HEK293 (cell line): ENCODE results near the gene NPTXR.

Experiments used
- BCL11A ChIP-seq: fragments of 450-650 bp; formaldehyde crosslinking; IDR thresholded peaks from 2 replicates; pipeline ENCODE4 v1.5.1; 2016; ENCODE audit warnings: low read depth, missing biosample characterization, missing genetic modification characterization
- KLF8 ChIP-seq: fragments of 450-650 bp; formaldehyde crosslinking; IDR thresholded peaks from 2 replicates; pipeline ENCODE4 v1.5.1; 2016; ENCODE audit warnings: missing biosample characterization, missing genetic modification characterization
- SCRT2 ChIP-seq: fragments of 450-650 bp; formaldehyde crosslinking; IDR thresholded peaks from 2 replicates; pipeline ENCODE4 v1.5.1; 2016; ENCODE audit warnings: missing biosample characterization, missing genetic modification characterization
- SP2 ChIP-seq: fragments of 450-650 bp; formaldehyde crosslinking; IDR thresholded peaks from 2 replicates; pipeline ENCODE4 v1.5.1; 2016; ENCODE audit warnings: missing biosample characterization, missing genetic modification characterization
- SP3 ChIP-seq: fragments of 450-650 bp; formaldehyde crosslinking; IDR thresholded peaks from 2 replicates; pipeline ENCODE4 v1.5.1; 2016; ENCODE audit warnings: missing biosample characterization, missing genetic modification characterization
- SP7 ChIP-seq: fragments of 450-650 bp; formaldehyde crosslinking; IDR thresholded peaks from 2 replicates; pipeline ENCODE4 v1.5.1; 2016; ENCODE audit warnings: missing biosample characterization, missing genetic modification characterization
- YY1 ChIP-seq: fragments of 450-650 bp; formaldehyde crosslinking; IDR thresholded peaks from 2 replicates; pipeline ENCODE4 v1.5.1; 2018; ENCODE audit warnings: missing biosample characterization, missing genetic modification characterization
- ZFP37 ChIP-seq: fragments of 450-650 bp; formaldehyde crosslinking; IDR thresholded peaks from 2 replicates; pipeline ENCODE4 v1.5.1; 2016; ENCODE audit warnings: missing biosample characterization, missing genetic modification characterization
- ZIC2 ChIP-seq: fragments of 450-650 bp; formaldehyde crosslinking; IDR thresholded peaks from 2 replicates; pipeline ENCODE4 v1.5.1; 2016; ENCODE audit warnings: missing biosample characterization, missing genetic modification characterization
- ZNF169 ChIP-seq: fragments of 450-650 bp; formaldehyde crosslinking; IDR thresholded peaks from 2 replicates; pipeline ENCODE4 v1.5.1; 2016; ENCODE audit warnings: missing biosample characterization, missing genetic modification characterization
- ZNF2 ChIP-seq: fragments of 450-650 bp; formaldehyde crosslinking; IDR thresholded peaks from 2 replicates; pipeline ENCODE4 v1.5.1; 2016; ENCODE audit warnings: missing biosample characterization, missing genetic modification characterization
- ZNF280D ChIP-seq: fragments of 450-650 bp; formaldehyde crosslinking; IDR thresholded peaks from 2 replicates; pipeline ENCODE4 v1.5.1; 2016; ENCODE audit warnings: missing biosample characterization, missing genetic modification characterization
- ZNF335 ChIP-seq: fragments of 450-650 bp; formaldehyde crosslinking; conservative IDR thresholded peaks from 2 replicates; pipeline ENCODE4 v1.5.1; 2016; ENCODE audit warnings: missing biosample characterization, missing genetic modification characterization
- ZNF366 ChIP-seq: fragments of 450-650 bp; formaldehyde crosslinking; conservative IDR thresholded peaks from 2 replicates; pipeline ENCODE4 v1.5.1; 2016; ENCODE audit warnings: missing biosample characterization, missing genetic modification characterization
- ZNF394 ChIP-seq: fragments of 450-650 bp; formaldehyde crosslinking; IDR thresholded peaks from 2 replicates; pipeline ENCODE4 v1.5.1; 2016; ENCODE audit warnings: missing biosample characterization, missing genetic modification characterization, mild to moderate bottlenecking, moderate library complexity, borderline replicate concordance
- ZNF555 ChIP-seq: fragments of 450-650 bp; formaldehyde crosslinking; conservative IDR thresholded peaks from 2 replicates; pipeline ENCODE4 v1.5.1; 2017; ENCODE audit warnings: missing biosample characterization, mild to moderate bottlenecking, missing genetic modification characterization, inconsistent platforms
- ZNF561 ChIP-seq: fragments of 450-650 bp; IDR thresholded peaks from 2 replicates; pipeline ENCODE4 v1.5.1; 2018; ENCODE audit warnings: missing biosample characterization, missing genetic modification characterization, borderline replicate concordance
- ZNF585B ChIP-seq: fragments of 450-650 bp; formaldehyde crosslinking; IDR thresholded peaks from 2 replicates; pipeline ENCODE4 v1.5.1; 2016; ENCODE audit warnings: missing biosample characterization, missing genetic modification characterization
- ZNF600 ChIP-seq: fragments of 450-650 bp; formaldehyde crosslinking; IDR thresholded peaks from 2 replicates; pipeline ENCODE4 v1.5.1; 2016; ENCODE audit warnings: missing biosample characterization, missing genetic modification characterization
- ZNF654 ChIP-seq: fragments of 450-650 bp; formaldehyde crosslinking; IDR thresholded peaks from 2 replicates; pipeline ENCODE4 v1.5.1; 2016; ENCODE audit warnings: low read depth, missing biosample characterization, missing genetic modification characterization
- ZNF658 ChIP-seq: fragments of 450-650 bp; formaldehyde crosslinking; IDR thresholded peaks from 2 replicates; pipeline ENCODE4; 2016; ENCODE audit warnings: missing biosample characterization, missing genetic modification characterization
- ZNF660 ChIP-seq: fragments of 450-650 bp; IDR thresholded peaks from 2 replicates; pipeline ENCODE4 v1.5.1; 2018; ENCODE audit warnings: missing biosample characterization, mild to moderate bottlenecking, missing genetic modification characterization
- ZNF785 ChIP-seq: fragments of 450-650 bp; formaldehyde crosslinking; IDR thresholded peaks from 2 replicates; pipeline ENCODE4 v1.5.1; 2016; ENCODE audit warnings: missing biosample characterization, missing genetic modification characterization
- ZSCAN30 ChIP-seq: fragments of 450-650 bp; IDR thresholded peaks from 2 replicates; pipeline ENCODE4 v1.5.1; 2018; ENCODE audit warnings: missing biosample characterization, mild to moderate bottlenecking, missing genetic modification characterization, moderate library complexity
- TF ChIP-seq, protein P1 (sequence below): fragments of 450-650 bp; formaldehyde crosslinking; IDR thresholded peaks from 2 replicates; pipeline ENCODE4 v1.5.1; 2016; ENCODE audit warnings: missing biosample characterization, missing genetic modification characterization
- TF ChIP-seq, protein P2 (sequence below): fragments of 450-650 bp; formaldehyde crosslinking; IDR thresholded peaks from 2 replicates; pipeline ENCODE4 v1.5.1; 2017; ENCODE audit warnings: missing biosample characterization, missing genetic modification characterization

NPTXR gene

DNA sequence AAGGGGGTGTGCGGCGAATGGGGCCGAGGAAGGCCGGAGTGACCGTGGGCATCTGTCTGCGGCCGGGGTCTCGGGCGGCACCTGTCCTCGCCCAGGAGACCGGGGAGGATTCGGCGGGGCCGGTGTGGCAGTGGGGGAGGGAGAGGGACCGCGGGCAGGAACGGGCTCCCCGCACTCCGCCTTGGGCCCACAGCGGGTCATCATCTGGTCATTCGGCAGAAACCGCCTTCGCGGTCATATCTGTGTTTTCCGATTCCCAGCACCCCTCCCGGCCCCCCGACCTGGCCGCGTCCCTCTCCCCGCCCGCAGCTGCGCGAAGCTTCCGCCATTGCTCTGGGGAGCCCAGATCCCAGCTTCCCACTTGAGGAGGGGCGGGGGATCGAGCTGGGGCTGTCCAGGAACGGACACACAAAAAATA lies 29.0 kb upstream of the NPTXR start (continued):
- TF ChIP-seq SCRT2 (tag by site-specific recombination) = 0 out of 2 replicates have a peak, but pooled peaks have one; percentile 47
- TF ChIP-seq, protein P1, sequence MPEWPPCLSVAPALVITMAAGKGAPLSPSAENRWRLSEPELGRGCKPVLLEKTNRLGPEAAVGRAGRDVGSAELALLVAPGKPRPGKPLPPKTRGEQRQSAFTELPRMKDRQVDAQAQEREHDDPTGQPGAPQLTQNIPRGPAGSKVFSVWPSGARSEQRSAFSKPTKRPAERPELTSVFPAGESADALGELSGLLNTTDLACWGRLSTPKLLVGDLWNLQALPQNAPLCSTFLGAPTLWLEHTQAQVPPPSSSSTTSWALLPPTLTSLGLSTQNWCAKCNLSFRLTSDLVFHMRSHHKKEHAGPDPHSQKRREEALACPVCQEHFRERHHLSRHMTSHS (tag by site-specific recombination) = no peak
- TF ChIP-seq ZNF561 = no peak
- no peak for TF ChIP-seq ZNF654 (tag by site-specific recombination)
- TF ChIP-seq BCL11A = 0 out of 2 replicates have a peak, but pooled peaks have one; percentile 12
- peak; percentile 24; the same call in 1 of the 2 replicates for TF ChIP-seq ZNF585B (tag by site-specific recombination)
- TF ChIP-seq ZNF280D (tag by site-specific recombination) = no peak
- 0 out of 2 replicates have a peak, but pooled peaks have one; percentile 33 for TF ChIP-seq SP3 (tag by site-specific recombination)
- TF ChIP-seq, protein P2, sequence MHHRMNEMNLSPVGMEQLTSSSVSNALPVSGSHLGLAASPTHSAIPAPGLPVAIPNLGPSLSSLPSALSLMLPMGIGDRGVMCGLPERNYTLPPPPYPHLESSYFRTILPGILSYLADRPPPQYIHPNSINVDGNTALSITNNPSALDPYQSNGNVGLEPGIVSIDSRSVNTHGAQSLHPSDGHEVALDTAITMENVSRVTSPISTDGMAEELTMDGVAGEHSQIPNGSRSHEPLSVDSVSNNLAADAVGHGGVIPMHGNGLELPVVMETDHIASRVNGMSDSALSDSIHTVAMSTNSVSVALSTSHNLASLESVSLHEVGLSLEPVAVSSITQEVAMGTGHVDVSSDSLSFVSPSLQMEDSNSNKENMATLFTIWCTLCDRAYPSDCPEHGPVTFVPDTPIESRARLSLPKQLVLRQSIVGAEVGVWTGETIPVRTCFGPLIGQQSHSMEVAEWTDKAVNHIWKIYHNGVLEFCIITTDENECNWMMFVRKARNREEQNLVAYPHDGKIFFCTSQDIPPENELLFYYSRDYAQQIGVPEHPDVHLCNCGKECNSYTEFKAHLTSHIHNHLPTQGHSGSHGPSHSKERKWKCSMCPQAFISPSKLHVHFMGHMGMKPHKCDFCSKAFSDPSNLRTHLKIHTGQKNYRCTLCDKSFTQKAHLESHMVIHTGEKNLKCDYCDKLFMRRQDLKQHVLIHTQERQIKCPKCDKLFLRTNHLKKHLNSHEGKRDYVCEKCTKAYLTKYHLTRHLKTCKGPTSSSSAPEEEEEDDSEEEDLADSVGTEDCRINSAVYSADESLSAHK (tag by site-specific recombination) = peak; percentile 11; the same call in 1 of the 2 replicates
- TF ChIP-seq YY1 (tag by site-specific recombination) = peak; percentile 63
- 0 out of 2 replicates have a peak, but pooled peaks have one; percentile 5 for TF ChIP-seq ZNF660
- TF ChIP-seq ZSCAN30 (tag by site-specific recombination) = 0 out of 2 replicates have a peak, but pooled peaks have one; percentile 49
- peak; percentile 50; the same call in 1 of the 2 replicates for TF ChIP-seq ZIC2 (tag by site-specific recombination)
- TF ChIP-seq ZNF2 (tag by site-specific recombination) = no peak; the same call in 1 of the 2 replicates
- no peak for TF ChIP-seq ZNF366
- TF ChIP-seq ZNF658 (tag by site-specific recombination) = no peak
- TF ChIP-seq ZNF785 (tag by site-specific recombination) = no peak
- peak; percentile 38; the same call in 1 of the 2 replicates for TF ChIP-seq ZNF394
- TF ChIP-seq SP2 = peak; percentile 8; the same call in 1 of the 2 replicates
- peak; percentile 56; the same call in 1 of the 2 replicates for TF ChIP-seq KLF8 (tag by site-specific recombination)
- TF ChIP-seq ZNF335 = peak; percentile 87
- TF ChIP-seq ZNF555 (tag by site-specific recombination) = no peak
- TF ChIP-seq ZNF169 = no peak
- no peak for TF ChIP-seq SP7 (tag by site-specific recombination)
- no peak for TF ChIP-seq ZNF600 (tag by site-specific recombination)
- peak; percentile 85; the same call in 1 of the 2 replicates for TF ChIP-seq ZFP37 (tag by site-specific recombination)
